Psoas muscle (tissue), 8 donors: ENCODE results near the gene TBCD. TPM values are rescaled to one million over a fixed set of nuclear protein-coding genes. Genes with fewer than 3 reads are reported as not detected.

Source experiments
- ATAC-seq, 4 donors: fragments of 200-7000 bp; cut with Tn5 transposase; one replicate each; pipeline ENCODE4 v1.9.1; 2020; ENCODE audit warnings: moderate library complexity in 3 of 4, mild to moderate bottlenecking in 2 of 4
- DNase-seq, 2 donors: peaks; one replicate each; pipeline ENCODE4 v3.0.0-alpha.2; 2020
- H3K27ac ChIP-seq: fragments of 200-600 bp; one replicate; pipeline ENCODE4 v1.8.0; 2022
- H3K27me3 ChIP-seq, 3 donors: fragments of 200-600 bp in 1 of 3; one replicate each; pipeline versions ENCODE4 v1.6.1 to v1.8.0; 2013 to 2022; ENCODE audit warnings: low read length in 2 of 3, mild to moderate bottlenecking in 2 of 3, moderate library complexity in 1 of 3; ENCODE audit not compliant: insufficient read depth in 3 of 3
- H3K36me3 ChIP-seq, 2 donors: fragments of 200-600 bp in 1 of 2; one replicate each; pipeline versions ENCODE4 v1.6.1 to v1.8.0; 2013 to 2022; ENCODE audit warnings: low read depth in 1 of 2, mild to moderate bottlenecking in 1 of 2, moderate library complexity in 1 of 2; ENCODE audit not compliant: insufficient read depth in 1 of 2
- H3K4me1 ChIP-seq: fragments of 200-600 bp; one replicate; pipeline ENCODE4 v1.8.0; 2022
- H3K4me3 ChIP-seq: fragments of 200-600 bp; one replicate; pipeline ENCODE4 v1.8.0; 2022; ENCODE audit warnings: mild to moderate bottlenecking
- H3K9me3 ChIP-seq: fragments of 200-600 bp; one replicate; pipeline ENCODE4 v1.8.0; 2022
- CTCF ChIP-seq: fragments of 200-600 bp; IDR thresholded peaks from one replicate; pipeline ENCODE4 v1.8.0; 2022; ENCODE audit warnings: antibody characterized with exemption
- WGBS, 3 donors: extraction: QIAGEN DNeasy Blood & Tissue Kit; methylation state at CpG; one replicate each; pipeline versions ENCODE4 v1.1.6 to v1.1.7; 2013; 5-methylcytosine and 5-hydroxymethylcytosine counted together
- intact Hi-C, 2 donors: fragments of 100-400 bp; cut with DNase I; formaldehyde crosslinking; loops; one replicate each; pipeline versions ENCODE4 v1.11.0 to v1.14.2; 2022
- polyA plus RNA-seq, 3 donors: library from polyadenylated mRNA; stranded (reverse); fragments of 200-250 nt; gene quantifications; one replicate each; pipeline ENCODE4 v1.2.3, GENCODE V29; 2013
- total RNA-seq, 4 donors: library from RNA; stranded (reverse); fragmentation: NEBNext Ultra II Directional in 2 of 4; extraction: Animal tissue kit (Norgen Biotek cat#: 25700) in 2 of 4; gene quantifications; one replicate each; pipeline versions ENCODE4 v1.2.1 to v1.2.4, GENCODE V29; 2021 to 2023
- donor health status: healthy with polysubstance abuse.
- donor health status: DM: no; HTN: no; CAD: no; lungs with moderate emphysema.
- donor health status: Bipolar disorder and iron deficiency.
- donor health status: healthy.
- donor health status: DM: yes; HTN: yes; CAD: no.
- donor health status: DM: no; HTN: no; CAD: no.
- donor health status: DM: no; HTN: no; CAD: no.
- donor health status: DM: yes; HTN: yes; CAD: no.

Gene TBCD
- total and polyA plus RNA-seq, 7 donors, result 28.2 to 65.0 (median 36.5) TPM

- Histone ChIP-seq H3K9me3 (no peaks in the 10 kb centered on the region), H3K4me1 (no peaks in the 10 kb centered on the region), H3K27me3 (no peaks in the 10 kb centered on the region), H3K36me3 (no peaks in the 10 kb centered on the region), H3K4me3 (no peak overlapping the region), H3K27ac (no peak overlapping the region)
- intact Hi-C loops, result loop anchor here in 1 of 2 donors (5.0 kb wide), 1 partner anchor 52 kb away; no protein-coding TSS in a partner anchor
- DNase-seq (no peak), ATAC-seq (no peak)
- no peak for TF ChIP-seq CTCF
- WGBS, 3 donors, result 67 to 72% (median 69%) methylated on average over 38 of the region's 38 CpGs
Observed at GRCh38 chr17:82703935-82704865, 47.7 kb upstream of the TBCD start.

GRCh38 chr17:82704886-82705285, 47.0 kb upstream of the TBCD start:
- ATAC-seq (no peak), DNase-seq (no peak)
- H3K27me3 ChIP-seq, result no peaks in the 10 kb centered on the region

GRCh38 chr17:82705756-82706155, 46.1 kb upstream of the TBCD start:
- no peak overlapping the region for H3K4me3 ChIP-seq
- ATAC-seq, result no peak
- peaks cover 3% of the 10 kb centered on the region for H3K4me1 ChIP-seq
- no peaks in the 10 kb centered on the region for H3K36me3 ChIP-seq
- peak in 1 of 2 donors; percentile 52 for DNase-seq
- no peak overlapping the region for H3K27ac ChIP-seq
- 84 to 90% (median 86%) methylated on average over 18 of the region's 18 CpGs for WGBS, 3 donors
- H3K9me3 ChIP-seq, result no peaks in the 10 kb centered on the region
- no peak for TF ChIP-seq CTCF
- no peaks in the 10 kb centered on the region for H3K27me3 ChIP-seq
- intact Hi-C loops, result no loop called here

More at GRCh38 chr17:82704886-82705285, 47.0 kb upstream of the TBCD start:
- Histone ChIP-seq H3K4me3 (no peak overlapping the region), H3K4me1 (no peaks in the 10 kb centered on the region), H3K27ac (no peak overlapping the region), H3K9me3 (no peaks in the 10 kb centered on the region), H3K36me3 (no peaks in the 10 kb centered on the region)
- no peak for TF ChIP-seq CTCF
- intact Hi-C loops, result loop anchor here in 1 of 2 donors (5.0 kb wide), 1 partner anchor 53 kb away; no protein-coding TSS in a partner anchor
- WGBS, 3 donors, result 73 to 80% (median 78%) methylated on average over 13 of the region's 13 CpGs

GRCh38 chr17:82709024-82709675, 42.7 kb upstream of the TBCD start:
- ATAC-seq, result no peak
- peaks cover 15% of the 10 kb centered on the region for H3K4me1 ChIP-seq
- TF ChIP-seq CTCF, result no peak
- DNase-seq, result no peak
- no peaks in the 10 kb centered on the region for H3K36me3 ChIP-seq
- no peaks in the 10 kb centered on the region for H3K9me3 ChIP-seq
- WGBS, 3 donors, result 58 to 65% (median 64%) methylated on average over 8 to 9 of the region's 9 CpGs
- no peak overlapping the region for H3K27ac ChIP-seq
- no peaks in the 10 kb centered on the region for H3K27me3 ChIP-seq
- no peak overlapping the region for H3K4me3 ChIP-seq
- intact Hi-C loops, result no loop called here
